ENCODE measurements around the gene TMEM135. TPM values are rescaled to one million over a fixed set of nuclear protein-coding genes. Genes with fewer than 3 reads are reported as not detected.
"Not testable (repeated sequence)": the region's sequence is repeated elsewhere in the genome, so short reads cannot be mapped to it uniquely, and the experiment has no call there.

The TMEM135 gene
- total RNA-seq, 2 experiments from 2014 or later: 16.7 to 27.5 TPM

- POLR2A ChIA-PET: no interaction called here
- Mint-ChIP-seq H3K27me3 (no peaks in the 10 kb centered on the region), H3K4me1 (ENCODE audit: low read depth) (no peaks in the 10 kb centered on the region), H3K9me3 (peaks cover 7% of the 10 kb centered on the region), H3K4me3 (no peak overlapping the region), H3K27ac (no peak overlapping the region), H3K36me3 (peaks cover 20% of the 10 kb centered on the region)
- intact Hi-C loops (cut with micrococcal nuclease): no loop called here
- no peak for DNase-seq
- CTCF ChIA-PET: no interaction called here
Observed at GRCh38 chr11:87136236-87136635, 98.5 kb downstream of the TMEM135 start.

DNA sequence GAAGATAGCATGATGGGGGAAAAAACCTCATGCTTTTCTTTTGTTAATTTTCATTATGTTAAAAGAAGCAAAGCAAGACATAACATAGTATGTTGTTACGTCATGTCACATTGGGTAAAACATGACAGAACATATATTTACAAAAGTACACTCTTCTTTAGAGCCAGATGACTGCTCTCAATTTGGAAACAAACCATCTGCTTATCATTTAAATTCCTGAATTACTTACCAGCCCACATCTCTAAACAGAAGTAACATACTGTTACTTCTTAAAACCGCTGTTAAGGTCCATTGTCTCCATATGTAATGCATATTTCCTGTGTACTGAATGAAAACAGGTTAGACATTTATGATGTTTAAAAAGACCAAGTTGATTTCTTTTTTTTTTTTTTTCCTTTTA is 100.0 kb downstream of the TMEM135 start:
- H3K27me3 Mint-ChIP-seq: no peaks in the 10 kb centered on the region
- H3K9me3 Mint-ChIP-seq: peaks cover 7% of the 10 kb centered on the region
- POLR2A ChIA-PET: no interaction called here
- CTCF ChIA-PET: no interaction called here
- intact Hi-C loops (cut with micrococcal nuclease): no loop called here
- H3K4me3 Mint-ChIP-seq: no peak overlapping the region
- no peak overlapping the region for H3K27ac Mint-ChIP-seq
- no peaks in the 10 kb centered on the region for H3K4me1 Mint-ChIP-seq (ENCODE audit: low read depth)
- peaks cover 20% of the 10 kb centered on the region for H3K36me3 Mint-ChIP-seq
- no peak for DNase-seq

DNA sequence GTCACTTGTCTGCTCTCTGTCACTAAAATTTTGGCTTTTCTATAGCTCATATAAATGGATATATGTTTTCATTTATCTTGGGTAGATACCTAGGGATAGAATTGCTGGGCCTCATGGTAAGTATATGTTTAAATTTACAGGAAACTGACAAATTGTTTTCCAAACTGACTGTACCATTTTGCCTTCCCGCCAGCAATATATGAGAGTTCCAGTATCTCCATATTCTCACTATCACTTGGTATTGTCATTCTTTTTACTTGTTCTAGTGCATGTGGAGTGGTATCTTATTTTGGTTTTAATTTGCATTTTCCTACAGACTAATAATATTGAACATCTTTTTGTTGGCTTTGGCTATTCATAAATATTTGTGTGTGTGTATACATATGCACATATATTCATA is 101.7 kb downstream of the TMEM135 start:
- Mint-ChIP-seq H3K4me1 (ENCODE audit: low read depth) (peaks cover 7% of the 10 kb centered on the region), H3K27ac (no peak overlapping the region), H3K36me3 (peaks cover 17% of the 10 kb centered on the region), H3K4me3 (no peak overlapping the region), H3K9me3 (peaks cover 7% of the 10 kb centered on the region), H3K27me3 (no peaks in the 10 kb centered on the region)
- POLR2A ChIA-PET: no interaction called here
- no peak for DNase-seq
- CTCF ChIA-PET: no interaction called here
- intact Hi-C loops (cut with micrococcal nuclease): no loop called here

GRCh38 chr11:87141322-87141721 is 103.6 kb downstream of the TMEM135 start:
- intact Hi-C loops (cut with micrococcal nuclease): no loop called here
- no peaks in the 10 kb centered on the region for H3K27me3 Mint-ChIP-seq
- H3K4me1 Mint-ChIP-seq (ENCODE audit: low read depth): peaks cover 17% of the 10 kb centered on the region
- ChIA-PET CTCF (no interaction called here), POLR2A (no interaction called here)
- peaks cover 18% of the 10 kb centered on the region for H3K36me3 Mint-ChIP-seq
- no peak for DNase-seq
- no peak overlapping the region for H3K4me3 Mint-ChIP-seq
- no peak overlapping the region for H3K27ac Mint-ChIP-seq
- H3K9me3 Mint-ChIP-seq: peaks cover 7% of the 10 kb centered on the region

GRCh38 chr11:87141980-87142514 is 104.3 kb downstream of the TMEM135 start:
- peaks cover 7% of the 10 kb centered on the region for H3K9me3 Mint-ChIP-seq
- intact Hi-C loops (cut with micrococcal nuclease): no loop called here
- no peak for DNase-seq
- peaks cover 17% of the 10 kb centered on the region for H3K4me1 Mint-ChIP-seq (ENCODE audit: low read depth)
- ChIA-PET CTCF (no interaction called here), POLR2A (no interaction called here)
- no peaks in the 10 kb centered on the region for H3K27me3 Mint-ChIP-seq
- no peak overlapping the region for H3K27ac Mint-ChIP-seq
- no peak overlapping the region for H3K4me3 Mint-ChIP-seq
- peaks cover 18% of the 10 kb centered on the region for H3K36me3 Mint-ChIP-seq

DNA sequence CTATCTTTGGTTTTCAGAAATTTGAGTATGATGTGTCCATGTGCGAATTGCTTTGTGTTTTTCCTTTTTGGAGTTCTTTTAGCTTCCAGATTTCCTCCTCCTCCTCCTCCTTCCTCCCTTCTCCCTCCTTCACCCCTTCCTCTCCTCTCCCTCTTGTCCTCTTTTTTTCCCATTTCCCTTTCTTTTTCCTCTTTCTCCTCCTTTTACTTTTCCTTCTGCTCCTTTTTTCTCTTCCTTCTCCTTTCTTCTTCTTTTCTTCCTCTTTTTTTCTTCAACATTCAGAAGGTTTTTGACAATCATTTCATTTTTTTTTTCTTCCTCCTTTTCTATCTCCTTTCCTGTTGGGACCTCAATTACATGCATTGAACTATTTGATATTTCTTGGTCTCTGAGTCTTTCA is 104.9 kb downstream of the TMEM135 start:
- ChIA-PET POLR2A (no interaction called here), CTCF (no interaction called here)
- Mint-ChIP-seq H3K9me3 (peaks cover 7% of the 10 kb centered on the region), H3K27me3 (no peaks in the 10 kb centered on the region), H3K27ac (no peak overlapping the region), H3K4me3 (no peak overlapping the region), H3K4me1 (ENCODE audit: low read depth) (peaks cover 17% of the 10 kb centered on the region), H3K36me3 (peaks cover 17% of the 10 kb centered on the region)
- intact Hi-C loops (cut with micrococcal nuclease): no loop called here
- no peak for DNase-seq

GRCh38 chr11:87143641-87144040 is 105.9 kb downstream of the TMEM135 start:
- ChIA-PET CTCF (no interaction called here), POLR2A (no interaction called here)
- Mint-ChIP-seq H3K27ac (no peak overlapping the region), H3K36me3 (peaks cover 13% of the 10 kb centered on the region), H3K9me3 (peaks cover 7% of the 10 kb centered on the region), H3K4me3 (no peak overlapping the region), H3K4me1 (ENCODE audit: low read depth) (peaks cover 17% of the 10 kb centered on the region), H3K27me3 (no peaks in the 10 kb centered on the region)
- no peak for DNase-seq
- intact Hi-C loops (cut with micrococcal nuclease): no loop called here

DNA sequence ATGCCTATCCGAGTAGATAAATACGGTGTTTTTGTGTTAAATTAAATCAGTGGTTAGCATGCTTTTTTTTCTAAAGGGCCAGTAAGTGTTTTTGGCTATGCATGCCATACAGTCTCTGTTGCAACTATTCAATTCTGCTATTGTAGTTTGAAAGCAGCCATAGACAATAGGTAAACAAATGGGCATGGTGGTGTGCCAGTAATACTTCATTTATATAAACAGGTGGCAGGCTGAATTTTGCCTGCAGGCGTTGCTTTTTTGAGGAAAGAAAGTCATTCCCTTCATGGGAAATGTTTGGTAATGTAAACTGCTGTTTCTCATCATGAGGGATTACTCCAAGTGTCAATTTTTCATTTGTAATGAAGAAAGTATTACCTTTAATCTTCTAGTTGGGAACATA is 106.5 kb downstream of the TMEM135 start:
- ChIA-PET CTCF (no interaction called here), POLR2A (no interaction called here)
- peaks cover 17% of the 10 kb centered on the region for H3K4me1 Mint-ChIP-seq (ENCODE audit: low read depth)
- H3K27me3 Mint-ChIP-seq: no peaks in the 10 kb centered on the region
- no peak for DNase-seq
- no peak overlapping the region for H3K4me3 Mint-ChIP-seq
- no peak overlapping the region for H3K27ac Mint-ChIP-seq
- peaks cover 9% of the 10 kb centered on the region for H3K36me3 Mint-ChIP-seq
- intact Hi-C loops (cut with micrococcal nuclease): no loop called here
- H3K9me3 Mint-ChIP-seq: peaks cover 8% of the 10 kb centered on the region

- peaks cover 10% of the 10 kb centered on the region for H3K9me3 Mint-ChIP-seq
- DNase-seq: no peak
- POLR2A ChIA-PET: no interaction called here
- CTCF ChIA-PET: no interaction called here
- peaks cover 4% of the 10 kb centered on the region for H3K36me3 Mint-ChIP-seq
- no peaks in the 10 kb centered on the region for H3K27me3 Mint-ChIP-seq
- intact Hi-C loops (cut with micrococcal nuclease): no loop called here
- H3K4me1 Mint-ChIP-seq (ENCODE audit: low read depth): peaks cover 14% of the 10 kb centered on the region
- no peak overlapping the region for H3K4me3 Mint-ChIP-seq
- no peak overlapping the region for H3K27ac Mint-ChIP-seq
Observed at GRCh38 chr11:87148749-87149148, 111.0 kb downstream of the TMEM135 start.

- H3K27me3 Mint-ChIP-seq; H3K4me3 Mint-ChIP-seq; POLR2A ChIA-PET; H3K36me3 Mint-ChIP-seq; DNase-seq; H3K9me3 Mint-ChIP-seq; H3K27ac Mint-ChIP-seq; intact Hi-C loops (cut with micrococcal nuclease): not testable (repeated sequence)
- H3K4me1 Mint-ChIP-seq (ENCODE audit: low read depth): peaks cover 14% of the 10 kb centered on the region
- CTCF ChIA-PET: interaction anchor here (0.6 kb wide), 1 partner anchor 1335 kb away, joined by 3 read pairs; no protein-coding TSS in a partner anchor
Observed at GRCh38 chr11:87149782-87150181, 112.0 kb downstream of the TMEM135 start.

DNA sequence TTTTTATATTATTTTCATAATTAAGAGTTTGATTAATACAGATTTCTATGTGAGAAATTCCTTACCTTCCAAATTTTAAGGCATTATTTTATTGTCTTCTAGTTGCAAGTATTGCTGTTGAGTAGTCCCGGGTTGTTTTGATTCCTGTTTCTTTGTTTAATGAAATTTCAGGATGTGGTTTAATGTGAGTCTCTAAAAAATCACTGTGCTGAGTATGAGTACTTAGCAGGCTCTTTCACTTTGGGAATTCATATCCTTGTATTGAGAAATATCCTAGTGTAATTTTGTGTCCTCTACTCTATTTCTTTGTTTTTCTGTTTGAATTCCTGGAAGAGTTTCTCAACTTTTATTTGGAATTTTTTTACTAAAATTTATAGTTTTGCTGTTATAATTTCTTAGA is 113.2 kb downstream of the TMEM135 start:
- Mint-ChIP-seq H3K9me3 (peaks cover 10% of the 10 kb centered on the region), H3K36me3 (peaks cover 3% of the 10 kb centered on the region), H3K27me3 (no peaks in the 10 kb centered on the region), H3K27ac (no peak overlapping the region), H3K4me1 (ENCODE audit: low read depth) (peaks cover 4% of the 10 kb centered on the region), H3K4me3 (no peak overlapping the region)
- intact Hi-C loops (cut with micrococcal nuclease): no loop called here
- ChIA-PET CTCF (no interaction called here), POLR2A (no interaction called here)
- DNase-seq: no peak

GRCh38 chr11:87154246-87154645 is 116.5 kb downstream of the TMEM135 start:
- Mint-ChIP-seq H3K36me3 (peaks cover 3% of the 10 kb centered on the region), H3K4me1 (ENCODE audit: low read depth) (peaks cover 4% of the 10 kb centered on the region), H3K27me3 (no peaks in the 10 kb centered on the region), H3K27ac (no peak overlapping the region), H3K4me3 (no peak overlapping the region), H3K9me3 (peaks cover 8% of the 10 kb centered on the region)
- intact Hi-C loops (cut with micrococcal nuclease): no loop called here
- CTCF ChIA-PET: no interaction called here
- DNase-seq: no peak
- POLR2A ChIA-PET: no interaction called here

GRCh38 chr11:87156970-87157369 is 119.2 kb downstream of the TMEM135 start:
- H3K4me1 Mint-ChIP-seq (ENCODE audit: low read depth): peaks cover 2% of the 10 kb centered on the region
- intact Hi-C loops (cut with micrococcal nuclease): no loop called here
- ChIA-PET POLR2A (no interaction called here), CTCF (no interaction called here)
- H3K27me3 Mint-ChIP-seq: no peaks in the 10 kb centered on the region
- H3K9me3 Mint-ChIP-seq: no peaks in the 10 kb centered on the region
- no peak overlapping the region for H3K4me3 Mint-ChIP-seq
- no peak for DNase-seq
- no peak overlapping the region for H3K27ac Mint-ChIP-seq
- peaks cover 2% of the 10 kb centered on the region for H3K36me3 Mint-ChIP-seq

DNA sequence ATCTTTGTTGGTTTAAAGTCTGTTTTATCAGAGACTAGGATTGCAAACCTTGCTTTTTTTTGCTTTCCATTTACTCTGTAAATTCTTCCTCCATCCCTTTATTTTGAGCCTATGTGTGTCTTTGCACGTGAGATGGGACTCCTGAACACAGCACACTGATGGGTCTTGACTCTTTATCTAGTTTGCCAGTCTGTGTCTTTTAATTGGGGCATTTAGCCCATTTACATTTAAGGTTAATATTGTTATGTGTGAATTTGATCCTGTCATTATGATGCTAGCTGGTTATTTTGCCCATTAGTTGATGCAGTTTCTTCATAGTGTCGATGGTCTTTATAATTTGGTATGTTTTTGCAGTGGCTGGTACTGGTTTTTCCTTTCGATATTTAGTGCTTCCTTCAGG is 131.3 kb downstream of the TMEM135 start:
- peaks cover 46% of the 10 kb centered on the region for H3K9me3 Mint-ChIP-seq
- POLR2A ChIA-PET; H3K4me1 Mint-ChIP-seq (ENCODE audit: low read depth); H3K4me3 Mint-ChIP-seq; intact Hi-C loops (cut with micrococcal nuclease); H3K27ac Mint-ChIP-seq; DNase-seq; H3K27me3 Mint-ChIP-seq; CTCF ChIA-PET: not testable (repeated sequence)
- peaks cover 45% of the 10 kb centered on the region for H3K36me3 Mint-ChIP-seq
